Measurements from ENCODE around the gene RNF39.

GRCh38 chr6:30102970-30103871 lies 27.7 kb upstream of the RNF39 start:
- TF ChIP-seq, protein P1, sequence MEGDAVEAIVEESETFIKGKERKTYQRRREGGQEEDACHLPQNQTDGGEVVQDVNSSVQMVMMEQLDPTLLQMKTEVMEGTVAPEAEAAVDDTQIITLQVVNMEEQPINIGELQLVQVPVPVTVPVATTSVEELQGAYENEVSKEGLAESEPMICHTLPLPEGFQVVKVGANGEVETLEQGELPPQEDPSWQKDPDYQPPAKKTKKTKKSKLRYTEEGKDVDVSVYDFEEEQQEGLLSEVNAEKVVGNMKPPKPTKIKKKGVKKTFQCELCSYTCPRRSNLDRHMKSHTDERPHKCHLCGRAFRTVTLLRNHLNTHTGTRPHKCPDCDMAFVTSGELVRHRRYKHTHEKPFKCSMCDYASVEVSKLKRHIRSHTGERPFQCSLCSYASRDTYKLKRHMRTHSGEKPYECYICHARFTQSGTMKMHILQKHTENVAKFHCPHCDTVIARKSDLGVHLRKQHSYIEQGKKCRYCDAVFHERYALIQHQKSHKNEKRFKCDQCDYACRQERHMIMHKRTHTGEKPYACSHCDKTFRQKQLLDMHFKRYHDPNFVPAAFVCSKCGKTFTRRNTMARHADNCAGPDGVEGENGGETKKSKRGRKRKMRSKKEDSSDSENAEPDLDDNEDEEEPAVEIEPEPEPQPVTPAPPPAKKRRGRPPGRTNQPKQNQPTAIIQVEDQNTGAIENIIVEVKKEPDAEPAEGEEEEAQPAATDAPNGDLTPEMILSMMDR (IDR thresholded peaks at IDR 0.05; ENCODE audit: low read length): peak; percentile 91
- no peak for TF ChIP-seq EZH2 (IDR thresholded peaks at IDR 0.05; ENCODE audit: borderline replicate concordance, low read length)

All from OCI-LY1 (cell line).